Naive thymus-derived CD4-positive, alpha-beta T cell (primary cell): Measurements from ENCODE around the gene HIRA. TPM values are rescaled to one million over a fixed set of nuclear protein-coding genes. Genes with fewer than 3 reads are reported as not detected.
A peak's percentile ranks its signal among the peaks of the same experiment; 100 is the strongest.

Experiments used
- ATAC-seq: fragments of 150-1000 bp; cut with Tn5 transposase; 2 replicates; pipeline ENCODE4 v1.10.0; 2021; ENCODE audit warnings: mild to moderate bottlenecking, moderate library complexity
- CTCF ChIA-PET: fragments of 350-600 bp; sonication (Branson Sonifier 250); formaldehyde crosslinking; loops from one replicate; lab custom pipeline; 2021; ENCODE audit warnings: antibody characterized with exemption; lab: Charles Lee
- POLR2A ChIA-PET: fragments of 350-600 bp; sonication (Branson Sonifier 250); formaldehyde crosslinking; loops from one replicate; lab custom pipeline; 2021; ENCODE audit warnings: antibody characterized with exemption, inconsistent platforms; lab: Charles Lee
- DNase-seq, 9 donors: peaks; one replicate each; pipeline versions ENCODE4 v3.0.0 to v3.0.0-alpha.2; 2020 to 2022; ENCODE audit warnings: mixed read lengths in 1 of 9
- H3K27ac ChIP-seq: one replicate; pipeline ENCODE4 v1.7.0; 2013; ENCODE audit warnings: mild to moderate bottlenecking, low read depth, low read length, moderate library complexity
- H3K27me3 ChIP-seq, 2 donors: one replicate each; pipeline ENCODE4 v1.7.0; 2013; ENCODE audit warnings: low read length in 2 of 2, mild to moderate bottlenecking in 2 of 2, moderate library complexity in 2 of 2; ENCODE audit not compliant: control insufficient read depth in 2 of 2, insufficient read depth in 2 of 2
- H3K36me3 ChIP-seq, 3 experiments: 1 replicate in 2 of 3; 2 replicates in 1 of 3; pipeline ENCODE4 v1.7.0; 2013; ENCODE audit warnings: low read length in 3 of 3, mild to moderate bottlenecking in 3 of 3, moderate library complexity in 1 of 3; ENCODE audit not compliant: insufficient read depth in 3 of 3, control insufficient read depth in 2 of 3
- H3K4me1 ChIP-seq, 2 donors: one replicate each; pipeline ENCODE4 v1.7.0; 2013; ENCODE audit warnings: low read length in 2 of 2, mild to moderate bottlenecking in 2 of 2, moderate library complexity in 1 of 2; ENCODE audit not compliant: control insufficient read depth in 2 of 2, insufficient read depth in 2 of 2
- H3K4me3 ChIP-seq: 2 replicates; pipeline ENCODE4 v1.7.0; 2013; ENCODE audit warnings: mild to moderate bottlenecking, low read length
- H3K9me3 ChIP-seq, 3 experiments: 1 replicate in 2 of 3; 2 replicates in 1 of 3; pipeline ENCODE4 v1.7.0; 2013; ENCODE audit warnings: low read length in 3 of 3; ENCODE audit not compliant: control insufficient read depth in 2 of 3
- H3K27ac Mint-ChIP-seq, 9 donors: one replicate each; pipeline ENCODE4 v1.8.0; 2020 to 2022; ENCODE audit warnings: mixed read lengths in 9 of 9, mild to moderate bottlenecking in 8 of 9, moderate library complexity in 5 of 9, inconsistent platforms in 2 of 9
- H3K27me3 Mint-ChIP-seq, 5 donors: one replicate each; pipeline ENCODE4 v1.8.0; 2021 to 2022; ENCODE audit warnings: mixed read lengths in 5 of 5, mild to moderate bottlenecking in 1 of 5
- H3K36me3 Mint-ChIP-seq, 5 donors: one replicate each; pipeline ENCODE4 v1.8.0; 2020 to 2022; ENCODE audit warnings: mixed read lengths in 5 of 5, mild to moderate bottlenecking in 3 of 5, inconsistent platforms in 1 of 5
- H3K4me1 Mint-ChIP-seq, 7 donors: one replicate each; pipeline ENCODE4 v1.8.0; 2020 to 2022; ENCODE audit warnings: mixed read lengths in 7 of 7, mild to moderate bottlenecking in 3 of 7, inconsistent platforms in 1 of 7
- H3K4me3 Mint-ChIP-seq, 10 donors: one replicate each; pipeline ENCODE4 v1.8.0; 2020 to 2022; ENCODE audit warnings: mild to moderate bottlenecking in 10 of 10, mixed read lengths in 10 of 10, moderate library complexity in 6 of 10, inconsistent platforms in 2 of 10
- H3K9me3 Mint-ChIP-seq, 11 donors: one replicate each; pipeline ENCODE4 v1.8.0; 2020 to 2022; ENCODE audit warnings: mixed read lengths in 11 of 11, mild to moderate bottlenecking in 4 of 11, inconsistent platforms in 1 of 11, moderate library complexity in 1 of 11
- intact Hi-C, 2 donors: fragments of 100-400 bp; cut with micrococcal nuclease; formaldehyde crosslinking; loops; one replicate each; pipeline ENCODE4 v1.15.1; 2023
- polyA plus RNA-seq, 2 donors: library from polyadenylated mRNA; unstranded; fragments of 300-500 nt; fragmentation: Illumina TruSeq; gene quantifications; one replicate each; pipeline ENCODE4 v1.2.3, GENCODE V29; 2021
- total RNA-seq, 6 experiments: library from RNA in 5 of 6; stranded (reverse) in 5 of 6; gene quantifications; 1 replicate in 5 of 6; 2 replicates in 1 of 6; pipeline ENCODE4 v1.2.3 and lab custom pipeline; 2021 to 2026

The HIRA gene
- total and polyA plus RNA-seq, 7 experiments from 2014 or later, result 2.8 to 42.3 (median 22.5) TPM

GRCh38 chr22:19420321-19420720 lies 11.2 kb downstream of the HIRA start:
- CTCF ChIA-PET, result no interaction called here
- Mint-ChIP-seq H3K4me3 (peak overlapping the region in 8 of 10 donors; percentile 1 to 60 (median 48)), H3K27ac (peak overlapping the region; percentile 81 to 95 (median 91)), H3K9me3 (no peaks in the 10 kb centered on the region), H3K27me3 (no peaks in the 10 kb centered on the region), H3K4me1 (peaks cover 39 to 82% (median 74%) of the 10 kb centered on the region in 7 donors), H3K36me3 (peaks cover 0 to 8% (median 0%) of the 10 kb centered on the region in 5 donors)
- DNase-seq (no peak), ATAC-seq (no peak)
- peaks cover 27 to 45% of the 10 kb centered on the region in 2 donors for H3K4me1 ChIP-seq
- POLR2A ChIA-PET, result interaction anchor here (0.6 to 3.2 kb wide), 5 partner anchors 12 to 124 kb away, joined by 4 to 11 read pairs (median 4); partner anchors contain the start of genes CDC45, HIRA and MRPL40
- intact Hi-C loops, result no loop called here
- peak overlapping the region; percentile 61 for H3K27ac ChIP-seq
- H3K27me3 ChIP-seq, result no peaks in the 10 kb centered on the region
- no peak overlapping the region for H3K4me3 ChIP-seq
- no peaks in the 10 kb centered on the region for H3K9me3 ChIP-seq
- no peaks in the 10 kb centered on the region for H3K36me3 ChIP-seq

DNA sequence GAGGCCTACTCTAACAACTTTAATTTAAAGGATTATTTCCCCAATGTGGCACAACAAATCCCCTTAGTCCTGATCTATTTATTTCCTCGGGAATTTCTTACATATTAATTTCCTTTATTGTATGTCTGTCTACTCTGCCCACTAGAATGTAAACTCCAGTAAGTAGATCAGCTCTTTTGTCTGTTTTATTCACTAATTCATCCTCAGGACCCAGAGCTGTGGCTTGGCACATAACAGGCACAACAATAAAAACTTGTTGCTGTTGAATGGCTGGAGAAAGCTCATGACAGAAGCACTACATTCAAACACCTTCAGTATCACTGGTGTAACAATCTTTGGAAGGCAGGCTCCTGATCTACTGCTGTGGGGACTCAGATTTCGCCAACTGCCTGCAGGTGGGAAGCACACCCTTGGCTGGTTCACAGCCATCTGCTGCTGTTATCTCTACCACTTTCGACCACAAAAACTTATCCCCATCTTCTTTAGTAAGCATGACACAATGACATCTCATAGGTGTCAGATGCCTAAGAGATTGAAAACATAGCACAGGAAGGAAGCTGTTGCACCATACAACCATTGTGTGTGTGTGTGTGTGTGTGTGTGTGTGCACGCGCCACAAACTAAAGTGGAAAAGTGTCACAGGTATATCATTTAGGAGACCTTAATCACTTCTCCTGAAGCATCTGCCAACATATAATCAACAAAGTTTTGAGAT lies 11.9 kb downstream of the HIRA start:
- peak overlapping the region; percentile 61 for H3K27ac ChIP-seq
- no peaks in the 10 kb centered on the region for H3K27me3 Mint-ChIP-seq
- no peaks in the 10 kb centered on the region for H3K36me3 ChIP-seq
- H3K4me3 ChIP-seq, result no peak overlapping the region
- H3K9me3 Mint-ChIP-seq, result no peaks in the 10 kb centered on the region
- intact Hi-C loops, result loop anchor here in 1 of 2 donors (1.0 kb wide), 1 partner anchor 11 kb away; no protein-coding TSS in a partner anchor
- no peaks in the 10 kb centered on the region for H3K27me3 ChIP-seq
- peaks cover 39 to 80% (median 71%) of the 10 kb centered on the region in 7 donors for H3K4me1 Mint-ChIP-seq
- peak overlapping the region in 9 of 10 donors; percentile 8 to 65 (median 46) for H3K4me3 Mint-ChIP-seq
- H3K27ac Mint-ChIP-seq, result peak overlapping the region; percentile 81 to 95 (median 91)
- H3K36me3 Mint-ChIP-seq, result peaks cover 0 to 8% (median 0%) of the 10 kb centered on the region in 5 donors
- POLR2A ChIA-PET, result interaction anchor here (1.0 to 3.2 kb wide), 2 partner anchors 12 to 25 kb away, joined by 4 to 11 read pairs; partner anchors contain the start of genes HIRA and MRPL40
- H3K4me1 ChIP-seq, result peaks cover 27 to 40% of the 10 kb centered on the region in 2 donors
- ATAC-seq, result peak; percentile 91
- no peaks in the 10 kb centered on the region for H3K9me3 ChIP-seq
- CTCF ChIA-PET, result no interaction called here
- peak in 8 of 9 donors; percentile 28 to 65 (median 44) for DNase-seq

GRCh38 chr22:19419086-19419463 lies 12.5 kb downstream of the HIRA start:
- H3K36me3 ChIP-seq, result no peaks in the 10 kb centered on the region
- peak overlapping the region; percentile 7 to 65 (median 48) for H3K4me3 Mint-ChIP-seq
- ChIA-PET CTCF (no interaction called here), POLR2A (no interaction called here)
- peak overlapping the region; percentile 61 for H3K27ac ChIP-seq
- peaks cover 39 to 78% (median 67%) of the 10 kb centered on the region in 7 donors for H3K4me1 Mint-ChIP-seq
- H3K36me3 Mint-ChIP-seq, result peaks cover 0 to 9% (median 0%) of the 10 kb centered on the region in 5 donors
- no peaks in the 10 kb centered on the region for H3K9me3 ChIP-seq
- peaks cover 27 to 40% of the 10 kb centered on the region in 2 donors for H3K4me1 ChIP-seq
- H3K27ac Mint-ChIP-seq, result peak overlapping the region; percentile 81 to 95 (median 91)
- ATAC-seq (peak; percentile 53), DNase-seq (no peak)
- H3K9me3 Mint-ChIP-seq, result no peaks in the 10 kb centered on the region
- H3K4me3 ChIP-seq, result no peak overlapping the region
- H3K27me3 Mint-ChIP-seq, result no peaks in the 10 kb centered on the region
- intact Hi-C loops, result loop anchor here in 1 of 2 donors (1.0 kb wide), 1 partner anchor 11 kb away; no protein-coding TSS in a partner anchor
- H3K27me3 ChIP-seq, result no peaks in the 10 kb centered on the region

DNA sequence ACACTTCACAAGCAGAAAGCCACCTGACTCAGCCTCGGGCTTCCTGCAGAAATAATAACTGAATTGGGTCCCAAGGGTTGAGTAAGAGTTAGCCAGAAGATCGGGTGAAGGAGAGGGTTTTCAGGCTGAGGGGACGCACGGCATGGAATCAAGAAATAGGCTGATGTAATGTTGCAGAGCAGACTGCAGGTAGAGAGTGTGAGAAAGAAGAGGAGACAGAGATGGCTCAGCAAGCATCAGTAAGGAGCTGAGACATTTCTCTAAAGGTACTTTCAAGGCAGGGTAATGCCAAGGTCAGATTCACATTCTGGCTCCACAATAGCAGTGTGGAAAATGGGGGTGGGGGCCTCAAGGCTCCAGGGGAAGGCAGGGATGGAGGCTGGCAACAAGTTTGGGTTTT lies 18.6 kb downstream of the HIRA start:
- Histone ChIP-seq H3K4me1 (no peaks in the 10 kb centered on the region), H3K9me3 (no peaks in the 10 kb centered on the region), H3K36me3 (peaks cover 3 to 31% (median 10%) of the 10 kb centered on the region in 3 experiments), H3K27me3 (no peaks in the 10 kb centered on the region), H3K4me3 (no peak overlapping the region), H3K27ac (no peak overlapping the region)
- H3K9me3 Mint-ChIP-seq, result no peaks in the 10 kb centered on the region
- ChIA-PET POLR2A (interaction anchor here (0.6 to 0.8 kb wide), 2 partner anchors 15 to 76 kb away, joined by 3 read pairs; no protein-coding TSS in a partner anchor), CTCF (no interaction called here)
- DNase-seq, result no peak
- intact Hi-C loops, result no loop called here
- peak overlapping the region in 3 of 9 donors; percentile 39 to 66 (median 58) for H3K27ac Mint-ChIP-seq
- peaks cover 0 to 25% (median 12%) of the 10 kb centered on the region in 5 donors for H3K36me3 Mint-ChIP-seq
- ATAC-seq, result no peak
- no peaks in the 10 kb centered on the region for H3K27me3 Mint-ChIP-seq
- H3K4me3 Mint-ChIP-seq, result no peak overlapping the region
- peaks cover 6 to 40% (median 32%) of the 10 kb centered on the region in 7 donors for H3K4me1 Mint-ChIP-seq

- H3K27me3 Mint-ChIP-seq, result no peaks in the 10 kb centered on the region
Measured at GRCh38 chr22:19412478-19412877, 19.1 kb downstream of the HIRA start.

GRCh38 chr22:19411690-19412045 lies 19.9 kb downstream of the HIRA start:
- Histone ChIP-seq H3K9me3 (no peaks in the 10 kb centered on the region), H3K27ac (no peak overlapping the region), H3K4me1 (no peaks in the 10 kb centered on the region), H3K27me3 (no peaks in the 10 kb centered on the region), H3K4me3 (no peak overlapping the region), H3K36me3 (peaks cover 3 to 43% (median 20%) of the 10 kb centered on the region in 3 experiments)
- no peaks in the 10 kb centered on the region for H3K27me3 Mint-ChIP-seq
- peaks cover 6 to 37% (median 26%) of the 10 kb centered on the region in 7 donors for H3K4me1 Mint-ChIP-seq
- no peaks in the 10 kb centered on the region for H3K9me3 Mint-ChIP-seq
- no peak overlapping the region for H3K4me3 Mint-ChIP-seq
- H3K36me3 Mint-ChIP-seq, result peaks cover 0 to 32% (median 11%) of the 10 kb centered on the region in 5 donors
- ATAC-seq (no peak), DNase-seq (no peak)
- ChIA-PET CTCF (interaction anchor here (0.6 kb wide), 1 partner anchor 8 kb away, joined by 3 read pairs; no protein-coding TSS in a partner anchor), POLR2A (no interaction called here)
- intact Hi-C loops, result no loop called here
- peak overlapping the region in 1 of 9 donors; percentile 0 for H3K27ac Mint-ChIP-seq

More at GRCh38 chr22:19412478-19412877, 19.1 kb downstream of the HIRA start:
- intact Hi-C loops, result no loop called here
- H3K4me1 Mint-ChIP-seq, result peaks cover 6 to 37% (median 29%) of the 10 kb centered on the region in 7 donors
- H3K4me3 Mint-ChIP-seq, result no peak overlapping the region
- ChIA-PET POLR2A (interaction anchor here (0.6 to 0.8 kb wide), 2 partner anchors 15 to 76 kb away, joined by 3 read pairs; no protein-coding TSS in a partner anchor), CTCF (interaction anchor here (0.6 kb wide), 1 partner anchor 9 kb away, joined by 3 read pairs; no protein-coding TSS in a partner anchor)
- H3K36me3 Mint-ChIP-seq, result peaks cover 0 to 29% (median 11%) of the 10 kb centered on the region in 5 donors
- Histone ChIP-seq H3K9me3 (no peaks in the 10 kb centered on the region), H3K27ac (no peak overlapping the region), H3K27me3 (no peaks in the 10 kb centered on the region), H3K36me3 (peaks cover 3 to 35% (median 14%) of the 10 kb centered on the region in 3 experiments), H3K4me3 (no peak overlapping the region), H3K4me1 (no peaks in the 10 kb centered on the region)
- ATAC-seq (no peak), DNase-seq (no peak)
- H3K27ac Mint-ChIP-seq, result peak overlapping the region in 3 of 9 donors; percentile 39 to 66 (median 58)
- no peaks in the 10 kb centered on the region for H3K9me3 Mint-ChIP-seq
